HG02840 (cell line): ENCODE results near the gene HIPK1.

ENCODE experiments used
- ATAC-seq: cut with Tn5 transposase; IDR thresholded peaks from one replicate; pipeline ENCODE4 v1.9.1; 2021; ENCODE audit warnings: mild to moderate bottlenecking, moderate library complexity, moderate number of reproducible peaks; ENCODE audit not compliant: unreplicated experiment, low FRiP score

HIPK1 gene

DNA sequence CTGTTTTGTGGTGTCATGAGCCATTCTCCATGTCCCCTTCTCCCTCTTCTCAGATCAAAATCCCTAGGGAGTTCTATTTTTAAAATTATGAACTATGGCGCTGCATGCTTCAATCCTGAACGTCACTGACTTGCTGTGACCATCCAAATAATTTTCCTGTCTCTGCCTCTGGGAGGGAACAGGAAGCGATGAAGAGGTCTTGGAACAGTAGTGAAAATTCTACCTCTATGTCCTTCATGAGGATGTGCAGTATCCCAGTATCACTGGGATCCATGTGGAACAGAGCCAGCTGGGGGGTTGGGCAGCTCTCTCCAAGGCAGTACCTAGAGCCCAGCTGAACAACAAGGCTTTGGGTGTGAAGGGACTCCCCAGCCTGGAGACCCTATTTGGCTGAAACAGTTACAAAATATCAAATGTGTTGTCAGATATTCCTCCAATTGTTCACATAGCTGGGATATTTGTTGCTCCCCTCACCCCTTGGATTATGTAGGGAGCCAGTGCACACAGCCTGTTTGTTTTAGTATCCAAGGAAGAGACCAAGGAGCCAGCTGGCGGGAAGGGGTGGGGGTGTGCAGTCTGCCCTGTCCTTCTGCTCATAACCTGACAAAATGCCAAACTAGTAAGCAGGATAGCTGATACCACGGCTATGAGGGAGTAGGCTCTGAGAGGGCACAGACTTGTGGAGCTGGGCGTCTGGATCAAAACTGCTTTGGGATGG lies 16.4 kb upstream of the HIPK1 start:
- no peak for ATAC-seq

- no peak for ATAC-seq
These were observed 15.8 kb upstream of the HIPK1 start for GRCh38 chr1:113913312-113913668.

DNA sequence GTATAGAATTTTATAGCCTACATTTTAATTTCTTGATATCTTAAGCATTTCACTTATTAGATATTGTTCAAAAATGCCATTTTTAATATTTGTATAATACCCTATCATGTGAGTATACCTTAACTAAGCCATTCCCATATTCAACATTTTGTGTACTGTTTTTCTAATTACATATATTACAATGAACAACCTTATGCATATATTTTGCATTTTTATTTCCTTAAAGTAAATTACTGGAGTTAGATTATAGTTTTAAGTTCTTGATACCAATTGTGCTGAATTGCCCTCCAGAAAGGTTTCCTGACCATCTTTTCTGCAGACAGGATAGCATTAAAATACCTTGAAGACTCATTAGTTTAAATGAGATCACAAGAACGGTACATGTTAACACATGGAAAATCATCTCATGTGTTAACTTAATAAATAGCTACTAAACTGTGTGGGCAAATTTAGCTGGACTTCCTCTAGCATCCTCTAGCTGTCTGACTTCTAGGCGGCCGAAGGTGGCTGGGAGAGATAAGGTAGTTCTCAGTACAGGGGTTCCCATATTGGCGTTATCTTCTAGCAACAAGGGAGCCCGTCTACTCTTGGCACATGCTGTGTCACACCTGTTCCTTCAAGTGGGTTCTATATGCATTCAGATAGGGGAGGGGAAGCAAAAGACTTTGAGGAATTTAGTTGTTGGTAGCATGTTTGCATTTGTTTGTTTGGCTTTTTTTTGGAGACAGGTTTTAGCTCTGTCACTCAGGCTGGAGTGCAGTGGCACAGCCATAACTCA lies 15.0 kb upstream of the HIPK1 start:
- no peak for ATAC-seq

- no peak for ATAC-seq
These were observed 12.2 kb upstream of the HIPK1 start for GRCh38 chr1:113916974-113917373.

DNA sequence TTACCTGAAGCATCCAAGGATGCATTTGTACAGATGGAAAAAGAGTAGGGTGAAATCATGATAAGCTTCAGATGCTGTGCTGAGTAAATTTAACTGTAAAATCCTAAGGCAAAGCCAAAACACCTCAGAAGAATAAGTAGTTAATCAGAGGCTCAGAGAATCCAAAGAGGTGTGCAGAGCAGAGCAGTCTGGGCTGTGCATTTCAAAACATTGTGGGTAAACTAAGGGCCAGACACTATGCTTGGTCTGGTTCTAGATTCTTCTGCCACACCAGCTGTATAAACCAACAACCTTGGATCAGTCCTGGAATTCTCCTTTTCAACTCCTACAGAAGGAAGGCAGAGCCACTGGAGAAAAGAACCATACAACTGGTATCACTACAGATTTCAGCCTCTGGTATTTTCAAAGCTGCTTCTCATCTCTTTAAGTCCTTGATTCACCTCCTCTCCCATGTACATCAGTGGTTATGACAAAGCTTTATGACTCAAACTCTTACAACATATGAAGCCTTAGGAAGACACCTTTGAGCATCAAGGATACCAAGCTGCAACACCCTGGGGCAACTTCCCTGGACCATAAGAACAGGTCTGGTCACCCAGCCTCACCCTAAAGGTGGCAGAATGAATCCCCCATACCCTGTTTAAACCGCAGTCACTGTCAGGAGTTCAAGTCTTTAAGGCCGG lies 11.6 kb upstream of the HIPK1 start:
- no peak for ATAC-seq

GRCh38 chr1:113918243-113918642 lies 10.9 kb upstream of the HIPK1 start:
- no peak for ATAC-seq

- no peak for ATAC-seq
These were observed 6.2 kb upstream of the HIPK1 start for GRCh38 chr1:113922957-113923356.

DNA sequence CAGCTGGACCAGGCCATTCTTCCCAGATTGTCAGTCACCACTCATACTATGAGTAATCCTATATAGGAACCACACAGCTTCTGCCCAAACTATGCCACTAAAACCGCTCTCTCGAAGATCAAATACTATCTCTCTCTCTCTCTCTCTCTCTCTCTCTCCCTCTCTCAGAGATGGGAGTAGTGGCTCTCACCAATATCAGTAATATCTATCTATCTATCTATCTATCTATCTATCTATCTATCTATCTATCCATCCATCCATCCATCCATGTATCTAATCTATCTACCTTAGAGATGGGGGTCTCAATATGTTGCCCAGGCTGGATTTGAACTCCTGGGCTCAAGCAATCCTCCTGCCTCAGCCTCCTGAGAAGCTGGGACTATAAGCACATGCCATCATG lies 4.7 kb upstream of the HIPK1 start:
- no peak for ATAC-seq

DNA sequence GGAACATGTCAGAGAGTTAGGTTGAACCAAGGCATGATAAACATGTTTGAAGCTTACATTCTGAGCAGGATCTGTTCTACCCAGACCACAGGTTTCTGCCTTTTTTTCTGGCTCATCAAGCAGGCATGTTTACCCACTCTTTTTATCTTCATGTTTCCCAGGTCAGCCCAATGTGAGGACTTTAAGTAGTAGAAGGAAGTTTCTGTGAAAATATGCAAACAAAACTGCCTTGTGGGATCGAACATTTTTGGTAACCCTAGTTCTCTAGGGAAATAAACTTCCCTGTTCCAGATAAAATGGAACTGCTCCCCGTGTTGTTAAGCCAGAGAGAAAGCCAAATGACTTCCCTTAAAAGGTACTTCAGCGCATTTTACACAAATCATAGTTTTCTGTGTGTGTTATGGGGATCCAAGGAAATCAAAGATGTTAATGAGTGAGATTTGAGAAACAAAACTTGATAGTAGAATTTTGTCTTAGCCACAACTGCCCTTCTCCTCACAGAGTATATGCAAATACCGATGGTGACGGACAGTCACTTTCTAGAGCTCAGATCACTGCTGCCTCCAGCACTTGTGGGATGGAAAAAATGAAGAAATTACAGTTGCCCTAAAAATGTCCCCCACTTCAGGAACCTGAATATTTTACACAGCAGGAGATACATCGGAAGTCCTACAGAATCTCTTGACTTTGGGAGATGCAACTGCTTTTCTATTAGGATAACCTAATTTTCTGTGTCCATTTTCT lies 765 bp upstream of the HIPK1 start:
- ATAC-seq: no peak

- peak; percentile 34 for ATAC-seq
These were observed 800 bp downstream of the HIPK1 start for GRCh38 chr1:113929750-113930498.

DNA sequence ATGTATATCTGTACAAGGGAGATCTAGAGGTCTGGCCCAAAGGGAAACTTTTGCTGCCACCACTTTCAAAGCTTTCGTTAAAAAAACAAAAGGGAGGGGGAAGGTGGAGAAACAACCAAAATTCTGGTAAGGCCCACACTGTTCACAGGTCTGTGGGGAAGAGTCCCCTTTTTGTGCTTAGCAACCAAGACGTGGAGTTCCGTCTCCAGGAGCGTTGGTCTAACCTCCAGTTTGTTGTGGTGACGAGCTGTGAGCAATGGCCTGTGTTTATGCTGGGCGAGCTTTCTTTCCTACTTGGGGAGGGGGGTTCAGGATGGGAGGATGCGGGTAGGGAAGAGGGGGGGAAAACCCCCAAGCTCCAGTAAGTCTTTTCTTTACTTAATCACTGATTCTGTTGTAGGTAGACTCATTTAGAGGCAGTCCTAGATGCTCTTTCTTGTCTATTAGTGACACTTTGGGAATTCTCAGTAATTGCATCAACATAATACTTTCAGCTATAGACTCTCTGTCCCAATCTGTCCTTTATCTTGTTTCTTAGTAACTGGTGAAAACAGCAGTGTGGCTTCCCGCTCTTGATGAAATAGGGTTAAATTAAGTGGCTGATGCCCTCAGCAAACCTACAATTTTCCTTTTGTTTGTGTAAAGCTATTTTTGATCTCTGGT lies 1.5 kb downstream of the HIPK1 start:
- ATAC-seq: peak; percentile 22

GRCh38 chr1:113931451-113931851 lies 2.3 kb downstream of the HIPK1 start:
- ATAC-seq: no peak

GRCh38 chr1:113934006-113934405 lies 4.9 kb downstream of the HIPK1 start:
- no peak for ATAC-seq

DNA sequence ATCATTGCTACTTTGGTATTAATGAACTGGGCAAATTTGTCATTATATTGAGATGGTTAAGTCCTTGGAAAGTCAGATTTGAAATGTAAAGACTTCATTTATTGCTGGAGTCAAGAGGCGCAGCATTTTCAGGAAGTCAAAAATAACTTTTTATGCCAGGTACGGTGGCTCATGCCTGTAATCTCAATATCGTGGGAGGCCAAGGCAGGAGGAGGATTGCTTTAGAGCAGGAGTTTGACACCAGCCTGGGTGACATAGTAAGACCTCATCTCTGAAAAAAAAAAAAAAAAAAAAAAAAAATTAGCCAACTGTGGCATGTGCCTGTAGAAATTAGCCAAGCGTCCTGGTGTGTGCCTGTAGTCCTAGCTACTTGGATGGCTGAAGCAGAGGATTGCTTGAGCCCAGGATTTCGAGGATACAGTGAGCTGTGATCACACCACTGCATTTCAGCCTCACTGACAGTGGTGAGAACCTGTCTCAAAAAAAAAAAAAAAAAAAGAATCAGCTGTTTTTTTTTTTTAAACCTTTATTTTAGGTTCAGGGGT lies 5.5 kb downstream of the HIPK1 start:
- no peak for ATAC-seq

DNA sequence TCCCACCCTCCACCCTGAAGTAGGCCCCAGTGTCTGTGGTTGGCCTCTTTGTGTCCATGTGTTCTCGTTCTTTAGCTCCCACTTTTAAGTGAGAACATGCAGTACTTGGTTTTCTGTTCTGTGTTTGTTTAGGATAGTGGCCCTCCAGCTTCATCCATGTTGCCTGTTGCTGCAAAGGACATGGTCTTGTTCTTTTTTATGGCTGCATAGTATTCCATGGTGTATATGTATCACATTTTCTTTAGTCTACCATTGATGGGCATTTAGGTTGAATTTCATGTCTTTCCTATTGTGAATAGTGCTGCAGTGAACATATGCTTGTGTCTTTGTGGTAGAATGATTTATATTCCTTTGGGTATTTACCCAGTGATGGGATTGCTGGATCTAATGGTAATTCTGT lies 6.1 kb downstream of the HIPK1 start:
- no peak for ATAC-seq

DNA sequence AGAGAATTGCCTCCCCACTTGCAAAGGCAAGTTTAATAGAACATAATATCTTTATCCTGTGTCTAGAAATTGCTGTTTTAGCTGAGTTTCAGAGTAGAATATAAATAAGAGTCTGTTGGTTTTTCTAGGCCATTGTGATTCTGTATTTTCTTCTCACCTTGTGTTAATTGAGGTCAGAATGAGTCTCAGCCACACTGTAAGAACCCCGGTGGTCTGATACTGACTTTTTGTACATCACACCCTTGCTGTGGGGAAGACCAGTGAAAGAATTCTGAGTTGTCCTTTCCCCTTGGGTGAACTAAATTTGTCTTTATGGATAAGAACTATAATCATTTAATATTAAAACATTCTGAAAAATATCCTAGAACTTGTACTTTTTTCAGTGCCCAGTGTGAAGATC lies 6.8 kb downstream of the HIPK1 start:
- ATAC-seq: no peak

DNA sequence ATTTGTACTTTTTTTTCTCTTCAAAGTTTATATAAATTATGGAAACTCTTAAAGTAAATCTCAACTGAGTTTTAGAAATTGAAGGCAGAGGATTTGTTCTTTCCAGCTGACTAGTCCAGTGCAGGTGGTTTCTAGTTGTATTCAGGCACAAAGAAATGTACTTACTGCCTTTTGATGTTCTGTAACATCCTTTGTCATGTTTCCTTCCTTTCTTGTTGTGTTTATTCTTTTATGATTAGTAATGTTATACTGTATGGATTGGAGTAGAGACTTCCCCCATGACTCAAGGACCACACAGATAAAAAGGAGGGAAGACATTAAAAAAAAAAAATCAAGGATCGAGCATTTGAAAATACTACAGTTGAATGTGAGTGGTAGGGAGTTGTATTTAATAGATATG lies 8.0 kb downstream of the HIPK1 start:
- ATAC-seq: no peak

DNA sequence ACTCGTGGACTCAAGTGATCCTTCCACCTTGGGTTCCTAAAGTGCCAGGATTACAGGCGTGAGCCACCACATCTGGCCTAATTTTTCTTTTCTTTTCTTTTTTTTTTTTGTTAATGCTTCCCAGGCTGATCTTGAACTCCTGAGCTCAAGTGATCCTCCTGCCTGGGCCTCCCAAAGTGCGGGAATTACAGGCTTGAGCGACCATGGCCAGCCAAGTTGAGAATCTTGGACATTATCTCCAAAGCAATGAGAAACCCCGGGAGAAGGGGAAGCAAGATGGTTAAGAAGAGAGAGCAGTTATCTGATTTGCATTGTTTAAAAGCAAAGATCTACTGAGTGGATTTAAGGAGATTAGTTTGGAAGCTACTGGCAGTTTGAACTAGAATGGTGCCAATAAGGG lies 9.1 kb downstream of the HIPK1 start:
- ATAC-seq: no peak
